Measurements from ENCODE around the gene CPEB3.
A peak's percentile ranks its signal among the peaks of the same experiment; 100 is the strongest.

Gene CPEB3

DNA sequence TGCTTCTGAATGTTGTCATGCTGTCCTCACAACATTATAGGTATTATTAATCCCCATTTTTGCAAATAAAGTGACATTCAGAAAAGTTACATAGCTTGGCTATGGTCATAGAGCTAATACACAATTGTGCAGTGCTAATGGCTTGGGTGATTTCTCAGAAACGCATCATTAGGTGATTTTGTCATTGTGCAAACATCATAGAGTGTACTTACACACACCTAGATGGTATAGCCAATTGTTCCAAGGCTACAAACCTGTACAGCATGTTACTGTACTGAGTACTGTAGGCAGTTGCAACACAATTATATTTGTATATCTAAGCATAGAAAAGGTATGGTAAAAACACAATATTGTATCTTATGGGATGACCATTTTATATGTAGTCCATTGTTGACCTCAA, 276.3 kb downstream of the CPEB3 start:
- DNase-seq: no peak

DNA sequence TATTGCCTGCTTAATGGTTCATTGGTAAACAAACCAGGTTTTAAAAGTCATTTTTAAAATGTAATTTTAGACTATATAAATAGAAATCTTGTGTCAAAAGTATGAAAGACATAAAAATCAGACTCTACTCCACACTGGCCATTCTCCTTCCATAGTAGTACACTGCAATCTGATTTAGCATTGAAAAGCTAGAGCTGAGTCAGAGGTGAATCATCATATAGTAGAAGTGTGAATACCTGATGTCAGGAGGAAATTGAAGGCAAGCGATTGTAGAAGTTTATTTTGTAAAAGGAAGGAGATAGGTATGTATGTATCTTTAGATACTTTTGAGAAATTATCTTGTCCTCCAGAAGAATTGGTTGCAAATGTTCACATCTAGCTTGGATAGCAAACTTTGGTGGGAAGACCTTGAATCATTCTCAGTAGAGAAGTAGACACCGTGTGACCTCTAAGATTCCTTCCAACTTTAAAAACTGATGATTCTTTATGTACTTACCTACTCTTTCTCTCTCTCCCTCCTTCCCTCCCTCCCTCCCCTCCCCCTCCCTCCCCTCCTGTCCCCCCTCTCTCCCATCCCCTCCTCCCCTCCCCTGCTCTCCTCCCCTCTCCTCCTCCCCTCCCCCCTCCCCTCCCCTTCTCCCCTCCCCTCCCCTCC, 279.2 kb downstream of the CPEB3 start:
- DNase-seq: peak; percentile 42

DNA sequence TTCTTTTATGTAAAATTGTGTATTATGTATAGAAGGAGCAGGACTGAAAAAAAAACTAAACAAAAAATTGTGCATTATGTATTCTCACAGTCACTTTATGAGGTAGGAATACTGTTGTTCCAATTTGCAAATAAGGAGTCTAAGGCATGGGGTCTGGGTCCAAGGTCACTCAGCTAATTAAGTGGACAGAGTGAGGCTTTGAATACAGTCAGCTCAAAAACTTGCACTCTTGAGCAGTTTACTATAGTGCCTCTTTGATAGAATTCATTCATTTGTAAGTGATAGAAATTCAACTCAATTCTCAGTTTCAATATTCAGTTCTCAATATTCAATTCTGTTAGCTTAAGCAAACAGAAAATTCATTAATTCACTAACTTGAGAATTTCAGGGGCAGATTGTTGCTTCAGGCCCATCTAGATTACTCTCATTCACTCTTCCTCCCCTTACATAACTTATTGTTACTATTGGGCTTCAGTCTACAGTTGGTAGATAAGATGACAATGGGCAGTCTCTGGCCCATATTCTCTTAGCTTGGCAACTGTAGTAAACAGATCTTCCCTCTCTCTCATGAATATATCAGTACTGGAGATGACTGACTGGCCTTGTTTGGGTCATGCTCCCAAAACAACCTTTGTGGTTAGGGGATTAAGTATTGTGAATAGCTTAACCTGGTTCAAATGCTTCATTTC, 280.7 kb downstream of the CPEB3 start:
- DNase-seq: no peak

DNA sequence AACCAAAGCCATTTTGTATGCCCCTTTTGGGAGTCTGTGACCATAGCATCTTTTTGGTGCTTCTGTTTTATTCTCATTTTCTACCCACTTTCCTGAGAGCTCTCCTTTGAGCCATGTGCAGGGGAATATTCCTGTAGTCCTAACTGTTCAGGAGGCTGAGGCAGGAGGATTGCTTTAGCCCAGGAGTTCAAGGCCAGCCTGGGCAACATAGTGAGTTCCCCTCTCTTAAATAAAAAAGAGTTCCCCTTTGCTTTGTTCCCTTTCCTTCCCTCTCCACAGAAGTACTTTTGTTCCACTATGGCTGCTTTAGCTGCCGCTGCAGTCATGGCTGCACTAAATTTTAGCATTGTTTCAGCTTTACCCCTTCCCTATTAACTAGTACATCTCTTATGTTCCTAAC, 281.4 kb downstream of the CPEB3 start:
- no peak for DNase-seq

DNA sequence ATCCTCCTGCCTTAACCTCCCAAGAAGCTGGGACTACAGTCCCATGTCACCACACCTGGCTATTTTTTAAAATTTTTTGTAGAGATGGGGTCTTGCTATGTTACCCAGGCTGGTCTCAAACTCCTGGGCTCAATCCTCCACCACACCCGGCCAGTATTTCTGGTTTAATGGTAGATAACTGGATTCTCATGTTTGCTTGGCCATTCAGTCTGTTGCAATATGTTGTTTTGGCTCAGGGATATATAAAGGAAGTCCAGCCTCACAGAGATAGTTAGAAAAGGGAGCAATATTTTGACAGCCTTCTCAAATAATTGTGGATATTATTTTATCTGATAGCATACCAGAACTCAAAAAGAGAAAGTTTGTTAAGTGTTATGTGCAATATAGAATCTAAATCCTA, 284.9 kb downstream of the CPEB3 start:
- DNase-seq: no peak

DNA sequence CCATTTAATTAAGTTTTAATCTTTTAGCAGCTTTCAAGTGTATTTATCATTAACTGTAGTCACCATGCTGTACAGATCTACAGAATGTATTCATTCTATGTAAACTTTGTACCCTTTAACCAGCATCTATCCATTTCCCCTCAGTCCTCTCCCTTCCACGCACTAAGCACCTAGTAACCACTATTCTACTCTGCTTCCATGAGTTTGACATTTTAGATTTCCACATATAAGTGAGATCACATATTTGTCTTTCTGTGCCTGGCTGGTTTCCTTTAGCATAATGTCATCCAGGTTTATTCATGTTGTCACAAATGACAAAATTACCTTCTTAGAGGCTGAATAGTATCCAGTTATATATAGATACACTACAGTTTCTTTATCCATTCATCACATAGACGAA, 287.6 kb downstream of the CPEB3 start:
- no peak for DNase-seq

DNA sequence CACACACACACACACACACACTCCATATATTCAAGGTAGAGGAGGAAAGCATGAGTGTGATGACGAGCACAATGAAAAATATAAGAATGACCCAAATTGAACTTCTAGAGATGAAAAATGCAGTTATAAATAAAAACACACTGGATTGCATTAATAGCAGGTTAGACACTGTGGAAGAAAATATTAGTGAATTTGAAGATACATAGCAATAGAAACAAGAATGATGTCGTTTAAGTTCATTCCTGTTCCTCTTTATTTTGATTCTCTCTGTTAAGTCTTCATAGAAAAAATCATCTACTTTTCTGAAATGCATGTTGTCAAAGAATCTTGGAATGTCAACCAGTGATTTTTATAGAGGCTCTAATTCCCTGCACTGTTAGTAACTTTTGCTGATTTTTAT, 288.9 kb downstream of the CPEB3 start:
- DNase-seq: no peak

DNA sequence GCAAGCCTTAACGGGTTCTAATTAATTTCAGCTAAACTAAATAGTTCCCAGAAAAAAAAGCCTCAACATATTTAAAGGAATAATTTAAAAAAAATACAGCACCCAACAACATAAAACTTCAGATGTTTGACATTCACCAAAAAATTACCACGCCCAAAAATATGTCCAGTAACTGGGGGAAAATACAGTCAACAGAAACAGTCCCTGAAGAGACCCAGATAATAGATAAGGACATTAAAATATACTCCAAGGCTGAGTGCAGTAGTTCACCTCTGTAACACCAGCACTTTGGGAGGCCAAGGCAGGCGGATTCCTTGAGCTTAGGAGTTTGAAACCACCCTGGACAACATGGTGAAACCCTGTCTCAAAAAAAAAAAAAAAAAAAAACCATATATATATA, 289.3 kb downstream of the CPEB3 start:
- DNase-seq: peak; percentile 51

All from hematopoietic multipotent progenitor cell treated with erythropoietin and hydrocortisone succinate and interleukin-3 and kit ligand, for 8 days (in vitro differentiated cells).